Endodermal cell (in vitro differentiated cells): Measurements from ENCODE around the gene MBD5. TPM values are rescaled to one million over a fixed set of nuclear protein-coding genes. Genes with fewer than 3 reads are reported as not detected.
"Not testable (repeated sequence)": the region's sequence is repeated elsewhere in the genome, so short reads cannot be mapped to it uniquely, and the experiment has no call there.

Experiments
- DNase-seq: peaks from one replicate; pipeline ENCODE4 v3.0.0-alpha.2; 2017
- H3K27ac ChIP-seq: 2 replicates; pipeline ENCODE4 v1.5.1; 2013; ENCODE audit warnings: mild to moderate bottlenecking, low read depth, low read length, moderate library complexity
- H3K27me3 ChIP-seq: 2 replicates; pipeline ENCODE4 v1.6.1; 2013; ENCODE audit warnings: mild to moderate bottlenecking, low read length, moderate library complexity; ENCODE audit not compliant: insufficient read depth, control insufficient read depth, poor library complexity, severe bottlenecking
- H3K36me3 ChIP-seq: 2 replicates; pipeline ENCODE4 v1.7.0; 2013; ENCODE audit warnings: mild to moderate bottlenecking, low read length, moderate library complexity; ENCODE audit not compliant: control insufficient read depth, insufficient read depth
- H3K4me1 ChIP-seq: one replicate; pipeline ENCODE4 v1.7.0; 2013; ENCODE audit warnings: low read length; ENCODE audit not compliant: control insufficient read depth, insufficient read depth
- H3K4me3 ChIP-seq: 2 replicates; pipeline ENCODE4 v1.5.1; 2013; ENCODE audit warnings: mild to moderate bottlenecking, low read length, moderate library complexity
- H3K9ac ChIP-seq: 2 replicates; pipeline ENCODE4 v1.6.1; 2013; ENCODE audit warnings: mild to moderate bottlenecking, low read length, moderate library complexity; ENCODE audit not compliant: poor library complexity, severe bottlenecking; ENCODE audit errors: extremely low read depth
- H3K9me3 ChIP-seq: 2 replicates; pipeline ENCODE4 v1.6.1; 2013; ENCODE audit warnings: mild to moderate bottlenecking, low read length, moderate library complexity; ENCODE audit not compliant: control insufficient read depth
- H3K27ac Mint-ChIP-seq: 2 replicates; pipeline ENCODE4 v1.8.0; 2020; ENCODE audit warnings: mixed read lengths
- H3K27me3 Mint-ChIP-seq: 2 replicates; pipeline ENCODE4 v1.8.0; 2021; ENCODE audit warnings: mild to moderate bottlenecking, mixed read lengths; ENCODE audit not compliant: insufficient read depth
- H3K36me3 Mint-ChIP-seq: 2 replicates; pipeline ENCODE4 v1.8.0; 2020; ENCODE audit warnings: low read depth, mixed read lengths
- H3K4me1 Mint-ChIP-seq: 2 replicates; pipeline ENCODE4 v1.8.0; 2020; ENCODE audit warnings: mixed read lengths
- H3K4me3 Mint-ChIP-seq: 2 replicates; pipeline ENCODE4 v1.8.0; 2020; ENCODE audit warnings: mild to moderate bottlenecking, moderate library complexity, mixed read lengths
- H3K9me3 Mint-ChIP-seq: 2 replicates; pipeline ENCODE4 v1.8.0; 2020; ENCODE audit warnings: mild to moderate bottlenecking, mixed read lengths
- CTCF ChIP-seq: fragments of 200-600 bp; sonication (generic); conservative IDR thresholded peaks from 2 replicates; pipeline ENCODE4 v1.5.0; 2021; ENCODE audit warnings: antibody characterized with exemption, mild to moderate bottlenecking
- WGBS, 2 experiments: methylation state at CpG; one replicate each; pipeline versions ENCODE4 v1.1.5 to v1.1.7; 2013; ENCODE audit warnings: missing lambda C conversion rate in 2 of 2, mixed read lengths in 1 of 2; ENCODE audit not compliant: insufficient coverage in 1 of 2, insufficient read length in 1 of 2; 5-methylcytosine and 5-hydroxymethylcytosine counted together
- total RNA-seq, 2 donors: library from RNA; stranded (reverse); fragmentation: NEBNext Ultra II Directional in 1 of 2; extraction: Animal tissue kit (Norgen Biotek cat#: 25700) in 1 of 2; gene quantifications; 2 replicates in 1 of 2; 3 replicates in 1 of 2; pipeline ENCODE4 v1.2.1, GENCODE V29; 2021

MBD5 gene
- total RNA-seq, 2 donors from 2014 or later, result 49.1 to 55.7 TPM

- Histone ChIP-seq H3K9ac (no peak overlapping the region), H3K27me3 (no peaks in the 10 kb centered on the region), H3K4me1 (no peaks in the 10 kb centered on the region), H3K9me3 (peaks cover 15% of the 10 kb centered on the region), H3K27ac (no peak overlapping the region), H3K36me3 (peaks cover 13% of the 10 kb centered on the region), H3K4me3 (no peak overlapping the region)
- H3K9me3 Mint-ChIP-seq, result peaks cover 2% of the 10 kb centered on the region
- peaks cover 8% of the 10 kb centered on the region for H3K36me3 Mint-ChIP-seq
- DNase-seq, result no peak
- H3K4me1 Mint-ChIP-seq, result peaks cover 19% of the 10 kb centered on the region
- no peak overlapping the region for H3K27ac Mint-ChIP-seq
- H3K4me3 Mint-ChIP-seq, result no peak overlapping the region
- no peak for TF ChIP-seq CTCF
- 97 to 100% methylated on average over 2 to 4 of the region's 5 CpGs for WGBS, 2 experiments
- no peaks in the 10 kb centered on the region for H3K27me3 Mint-ChIP-seq
Measured at GRCh38 chr2:147980940-147981528, 39.9 kb upstream of the MBD5 start.

- DNase-seq, result no peak
- Histone ChIP-seq H3K27ac (no peak overlapping the region), H3K4me1 (no peaks in the 10 kb centered on the region), H3K27me3 (no peaks in the 10 kb centered on the region), H3K9ac (no peak overlapping the region), H3K4me3 (no peak overlapping the region), H3K36me3 (no peaks in the 10 kb centered on the region), H3K9me3 (no peaks in the 10 kb centered on the region)
- H3K9me3 Mint-ChIP-seq, result peaks cover under 1% of the 10 kb centered on the region
- WGBS, 2 experiments, result 82 to 92% methylated on average over 2 of the region's 3 CpGs
- H3K27ac Mint-ChIP-seq, result no peak overlapping the region
- peaks cover 6% of the 10 kb centered on the region for H3K36me3 Mint-ChIP-seq
- peaks cover 5% of the 10 kb centered on the region for H3K4me1 Mint-ChIP-seq
- no peak for TF ChIP-seq CTCF
- H3K27me3 Mint-ChIP-seq, result no peaks in the 10 kb centered on the region
- no peak overlapping the region for H3K4me3 Mint-ChIP-seq
Measured at GRCh38 chr2:147989102-147989501, 31.8 kb upstream of the MBD5 start.

- Mint-ChIP-seq H3K27me3 (no peaks in the 10 kb centered on the region), H3K36me3 (peaks cover 11% of the 10 kb centered on the region), H3K9me3 (peaks cover 5% of the 10 kb centered on the region), H3K27ac (no peak overlapping the region), H3K4me3 (no peak overlapping the region), H3K4me1 (peaks cover 5% of the 10 kb centered on the region)
- peak; percentile 79 for TF ChIP-seq CTCF
- peaks cover 1% of the 10 kb centered on the region for H3K9me3 ChIP-seq
- no peak overlapping the region for H3K9ac ChIP-seq
- no peaks in the 10 kb centered on the region for H3K36me3 ChIP-seq
- H3K27ac ChIP-seq, result no peak overlapping the region
- no peak overlapping the region for H3K4me3 ChIP-seq
- DNase-seq, result no peak
- H3K4me1 ChIP-seq, result no peaks in the 10 kb centered on the region
- WGBS, 2 experiments, result 74 to 86% methylated on average over 2 to 4 of the region's 4 CpGs
- H3K27me3 ChIP-seq, result no peaks in the 10 kb centered on the region
Measured at GRCh38 chr2:147989809-147990403, 31.0 kb upstream of the MBD5 start.

- DNase-seq, H3K4me1 ChIP-seq, H3K4me3 ChIP-seq, H3K4me3 Mint-ChIP-seq, H3K27ac ChIP-seq, H3K4me1 Mint-ChIP-seq, H3K9ac ChIP-seq, H3K27me3 Mint-ChIP-seq, H3K27me3 ChIP-seq, H3K27ac Mint-ChIP-seq: not testable (repeated sequence)
- peaks cover 23% of the 10 kb centered on the region for H3K9me3 Mint-ChIP-seq
- peaks cover 22% of the 10 kb centered on the region for H3K9me3 ChIP-seq
- peaks cover 34% of the 10 kb centered on the region for H3K36me3 Mint-ChIP-seq
- 87 to 91% methylated on average over 7 of the region's 7 CpGs for WGBS, 2 experiments
- peaks cover 15% of the 10 kb centered on the region for H3K36me3 ChIP-seq
Measured at GRCh38 chr2:147994965-147995364, 25.9 kb upstream of the MBD5 start.
